GM18870 (cell line): ENCODE data around the gene RPL26.

Experiments used
- ATAC-seq: cut with Tn5 transposase; IDR thresholded peaks from one replicate; pipeline ENCODE4 v1.9.1; 2021; ENCODE audit warnings: moderate library complexity; ENCODE audit not compliant: unreplicated experiment

The RPL26 gene

DNA sequence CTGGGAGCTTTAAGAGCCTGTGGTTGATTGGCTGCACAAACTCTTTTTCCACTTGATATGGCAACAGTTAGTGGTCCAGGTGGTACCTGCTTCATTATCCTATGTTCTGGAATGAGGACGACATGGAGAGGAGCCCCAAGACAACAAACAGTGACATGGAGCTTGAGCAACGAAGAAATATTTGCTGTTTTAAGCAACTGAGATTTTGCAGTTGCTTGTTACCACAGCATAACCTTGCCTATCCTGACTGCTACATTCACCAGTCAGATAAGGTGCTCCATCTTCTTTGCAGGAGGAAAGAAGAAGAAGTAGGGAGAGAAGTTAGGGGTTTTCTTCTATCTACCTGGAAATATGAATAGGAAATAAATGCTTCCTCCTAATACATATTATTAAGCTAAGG, 50.9 kb downstream of the RPL26 start:
- no peak for ATAC-seq
